Endothelial cell (in vitro differentiated cells): Measurements from ENCODE around the gene BNIP5. TPM values are rescaled to one million over a fixed set of nuclear protein-coding genes. Genes with fewer than 3 reads are reported as not detected.

Experiments
- DNase-seq: peaks from one replicate; pipeline ENCODE4 v3.0.0; 2021; ENCODE audit warnings: low spot score
- H3K27ac Mint-ChIP-seq: one replicate; pipeline ENCODE4 v1.8.0; 2021; ENCODE audit warnings: mixed read lengths, inconsistent platforms; ENCODE audit not compliant: unreplicated experiment
- H3K27me3 Mint-ChIP-seq: one replicate; pipeline ENCODE4 v1.8.0; 2021; ENCODE audit warnings: mild to moderate bottlenecking, moderate library complexity, mixed read lengths, inconsistent platforms; ENCODE audit not compliant: unreplicated experiment
- H3K36me3 Mint-ChIP-seq: one replicate; pipeline ENCODE4 v1.8.0; 2021; ENCODE audit warnings: mild to moderate bottlenecking, low read depth, mixed read lengths, inconsistent platforms; ENCODE audit not compliant: unreplicated experiment
- H3K4me1 Mint-ChIP-seq: one replicate; pipeline ENCODE4 v1.8.0; 2021; ENCODE audit warnings: mild to moderate bottlenecking, mixed read lengths, inconsistent platforms; ENCODE audit not compliant: unreplicated experiment
- H3K4me3 Mint-ChIP-seq: one replicate; pipeline ENCODE4 v1.8.0; 2021; ENCODE audit warnings: mild to moderate bottlenecking, mixed read lengths, inconsistent platforms; ENCODE audit not compliant: unreplicated experiment
- H3K9me3 Mint-ChIP-seq: one replicate; pipeline ENCODE4 v1.8.0; 2021; ENCODE audit warnings: mixed read lengths, inconsistent platforms; ENCODE audit not compliant: unreplicated experiment
- total RNA-seq: library from RNA; stranded (reverse); fragmentation: NEBNext Ultra II Directional; extraction: Animal tissue kit (Norgen Biotek cat#: 25700); gene quantifications from one replicate; pipeline ENCODE4 v1.2.1, GENCODE V29; 2021; ENCODE audit not compliant: unreplicated experiment
- TF ChIP-seq, protein P1 (sequence below): fragments of 200-600 bp; sonication (generic); IDR thresholded peaks from one replicate; pipeline ENCODE4 v1.5.0; 2021; ENCODE audit warnings: antibody characterized with exemption; ENCODE audit not compliant: unreplicated experiment

Gene BNIP5
- total RNA-seq, 1 donor from 2014 or later, result not detected

DNA sequence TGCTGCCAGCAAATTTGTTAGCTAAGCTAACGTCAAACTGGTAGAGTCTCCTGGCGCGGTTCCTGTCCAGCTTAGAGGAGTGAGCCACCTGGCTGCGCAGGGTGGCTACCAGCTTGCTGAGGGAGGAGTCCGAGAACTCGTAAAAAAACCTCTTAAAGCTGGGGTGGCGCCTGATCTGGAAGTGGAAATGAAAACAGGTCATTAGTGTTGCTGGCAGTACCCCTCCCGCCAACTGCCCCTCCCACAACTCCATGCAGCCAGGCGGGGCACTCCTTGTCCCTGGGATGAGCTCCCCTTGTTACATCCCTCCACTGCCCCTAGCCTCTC lies 17.3 kb downstream of the BNIP5 start:
- Mint-ChIP-seq H3K27me3 (peaks cover 9% of the 10 kb centered on the region), H3K36me3 (peaks cover 3% of the 10 kb centered on the region), H3K4me3 (no peak overlapping the region), H3K9me3 (no peaks in the 10 kb centered on the region), H3K27ac (no peak overlapping the region), H3K4me1 (no peaks in the 10 kb centered on the region)
- TF ChIP-seq, protein P1, sequence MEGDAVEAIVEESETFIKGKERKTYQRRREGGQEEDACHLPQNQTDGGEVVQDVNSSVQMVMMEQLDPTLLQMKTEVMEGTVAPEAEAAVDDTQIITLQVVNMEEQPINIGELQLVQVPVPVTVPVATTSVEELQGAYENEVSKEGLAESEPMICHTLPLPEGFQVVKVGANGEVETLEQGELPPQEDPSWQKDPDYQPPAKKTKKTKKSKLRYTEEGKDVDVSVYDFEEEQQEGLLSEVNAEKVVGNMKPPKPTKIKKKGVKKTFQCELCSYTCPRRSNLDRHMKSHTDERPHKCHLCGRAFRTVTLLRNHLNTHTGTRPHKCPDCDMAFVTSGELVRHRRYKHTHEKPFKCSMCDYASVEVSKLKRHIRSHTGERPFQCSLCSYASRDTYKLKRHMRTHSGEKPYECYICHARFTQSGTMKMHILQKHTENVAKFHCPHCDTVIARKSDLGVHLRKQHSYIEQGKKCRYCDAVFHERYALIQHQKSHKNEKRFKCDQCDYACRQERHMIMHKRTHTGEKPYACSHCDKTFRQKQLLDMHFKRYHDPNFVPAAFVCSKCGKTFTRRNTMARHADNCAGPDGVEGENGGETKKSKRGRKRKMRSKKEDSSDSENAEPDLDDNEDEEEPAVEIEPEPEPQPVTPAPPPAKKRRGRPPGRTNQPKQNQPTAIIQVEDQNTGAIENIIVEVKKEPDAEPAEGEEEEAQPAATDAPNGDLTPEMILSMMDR, result no peak
- DNase-seq, result no peak

GRCh38 chr6:36318690-36319435 lies 17.8 kb downstream of the BNIP5 start:
- Mint-ChIP-seq H3K36me3 (peaks cover 3% of the 10 kb centered on the region), H3K27ac (no peak overlapping the region), H3K4me3 (no peak overlapping the region), H3K9me3 (no peaks in the 10 kb centered on the region), H3K27me3 (peaks cover 9% of the 10 kb centered on the region), H3K4me1 (no peaks in the 10 kb centered on the region)
- DNase-seq, result no peak
- TF ChIP-seq, protein P1, result no peak

DNA sequence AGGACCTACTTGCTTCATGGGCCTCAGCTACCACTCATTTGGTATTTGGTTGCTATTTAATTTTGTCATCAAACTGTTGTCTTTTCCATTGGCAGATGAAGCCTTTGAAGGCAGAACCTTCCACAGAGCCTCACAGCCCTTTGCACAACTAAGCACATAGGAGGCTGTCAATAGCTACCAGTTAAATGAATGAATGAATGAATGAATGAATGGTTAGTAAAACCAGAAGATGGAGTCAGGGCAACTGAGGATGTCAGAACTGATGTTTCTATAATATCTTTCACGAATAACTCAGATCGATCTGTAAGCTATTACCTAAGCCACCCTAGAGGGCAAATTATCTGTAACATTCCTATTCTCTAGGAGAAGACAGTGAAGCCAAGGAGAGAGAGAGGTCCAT lies 19.1 kb downstream of the BNIP5 start:
- TF ChIP-seq, protein P1, result no peak
- DNase-seq, result no peak
- no peak overlapping the region for H3K27ac Mint-ChIP-seq
- H3K9me3 Mint-ChIP-seq, result no peaks in the 10 kb centered on the region
- H3K4me1 Mint-ChIP-seq, result no peaks in the 10 kb centered on the region
- no peaks in the 10 kb centered on the region for H3K36me3 Mint-ChIP-seq
- no peak overlapping the region for H3K4me3 Mint-ChIP-seq
- peaks cover 7% of the 10 kb centered on the region for H3K27me3 Mint-ChIP-seq

DNA sequence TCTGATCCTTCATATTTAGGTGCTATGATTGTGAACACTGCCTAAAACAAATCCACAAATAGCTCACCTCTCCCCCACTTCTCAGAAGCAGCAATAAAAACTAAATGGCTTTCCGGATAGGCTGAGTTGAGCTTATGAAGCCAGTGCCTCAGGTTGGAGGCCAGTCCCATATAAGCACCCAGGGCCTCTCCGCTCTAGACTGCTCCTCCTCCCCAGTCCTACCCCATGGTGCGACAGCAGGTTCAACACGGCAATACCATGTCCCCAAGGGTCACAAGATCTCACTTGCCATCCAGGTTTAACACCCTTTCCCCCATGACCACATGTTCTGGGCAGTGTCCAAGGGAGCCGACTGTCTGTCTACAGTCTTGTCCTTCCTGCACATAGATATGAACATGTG lies 20.8 kb downstream of the BNIP5 start:
- Mint-ChIP-seq H3K27me3 (peaks cover 5% of the 10 kb centered on the region), H3K27ac (no peak overlapping the region), H3K9me3 (no peaks in the 10 kb centered on the region), H3K4me3 (no peak overlapping the region), H3K36me3 (no peaks in the 10 kb centered on the region), H3K4me1 (no peaks in the 10 kb centered on the region)
- no peak for DNase-seq
- TF ChIP-seq, protein P1, result no peak

DNA sequence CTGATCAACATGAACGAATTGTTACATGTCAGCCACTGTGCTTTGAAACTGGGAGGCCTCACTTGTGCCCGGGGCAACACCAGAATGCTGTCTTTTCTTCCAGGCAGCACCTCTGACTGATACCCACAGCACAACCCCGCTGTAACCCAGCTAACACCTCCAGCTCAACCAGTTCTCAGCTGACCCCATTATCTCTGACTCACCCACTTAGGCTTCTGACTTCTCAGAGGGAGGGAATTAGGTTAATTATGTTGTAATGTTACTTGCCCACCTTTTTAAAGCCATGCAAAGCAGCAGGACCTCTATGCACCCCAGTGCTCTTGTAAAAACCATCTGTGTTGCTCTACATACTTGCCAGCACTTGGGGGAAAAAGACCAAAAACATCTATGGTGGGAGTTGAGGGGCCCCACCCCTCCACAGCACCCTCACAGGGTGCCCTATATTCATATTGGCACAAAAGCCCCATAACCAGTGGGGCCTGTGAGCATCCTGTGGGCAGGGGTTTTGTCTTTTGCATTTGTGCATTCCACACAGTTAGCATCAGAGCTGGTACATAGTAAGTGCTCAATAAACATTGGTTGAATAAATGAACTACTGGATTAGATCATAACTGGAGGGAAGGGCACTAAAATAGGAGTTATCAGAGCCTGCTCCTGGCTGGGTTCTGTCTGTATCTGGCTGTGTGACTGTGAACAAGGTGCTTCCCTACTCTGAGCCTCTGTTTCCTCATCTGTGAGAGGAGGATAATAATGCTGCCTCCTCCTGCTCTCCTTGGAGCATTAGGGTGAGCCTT lies 22.3 kb downstream of the BNIP5 start:
- no peak overlapping the region for H3K27ac Mint-ChIP-seq
- no peaks in the 10 kb centered on the region for H3K9me3 Mint-ChIP-seq
- peaks cover 3% of the 10 kb centered on the region for H3K36me3 Mint-ChIP-seq
- DNase-seq, result no peak
- H3K4me3 Mint-ChIP-seq, result no peak overlapping the region
- H3K4me1 Mint-ChIP-seq, result no peaks in the 10 kb centered on the region
- peaks cover 5% of the 10 kb centered on the region for H3K27me3 Mint-ChIP-seq
- TF ChIP-seq, protein P1, result no peak
